Vagina (tissue), 2 donors: ENCODE measurements around the gene SYCE3.

Experiments used
- POLR2A ChIP-seq, 2 donors: fragments of 450-650 bp; IDR thresholded peaks; one replicate each; pipeline ENCODE4 v1.6.1; 2017; ENCODE audit warnings: antibody characterized with exemption in 2 of 2, mild to moderate bottlenecking in 2 of 2, moderate library complexity in 2 of 2
- POLR2AphosphoS5 ChIP-seq, 2 donors: sonication (generic); formaldehyde crosslinking; IDR thresholded peaks; one replicate each; pipeline ENCODE4 v1.9.0; 2017; ENCODE audit warnings: antibody characterized with exemption in 2 of 2, mild to moderate bottlenecking in 2 of 2, low read depth in 1 of 2; ENCODE audit not compliant: insufficient read depth in 1 of 2
- TF ChIP-seq, protein P1 (sequence below), 3 experiments: fragments of 450-650 bp in 2 of 3; fragments of 200-600 bp in 1 of 3; sonication (generic) in 1 of 3; IDR thresholded peaks; one replicate each; pipeline ENCODE4 v1.5.1; 2017 to 2019; ENCODE audit warnings: antibody characterized with exemption in 3 of 3, mild to moderate bottlenecking in 2 of 3, moderate library complexity in 2 of 3

- TF ChIP-seq, protein P1, sequence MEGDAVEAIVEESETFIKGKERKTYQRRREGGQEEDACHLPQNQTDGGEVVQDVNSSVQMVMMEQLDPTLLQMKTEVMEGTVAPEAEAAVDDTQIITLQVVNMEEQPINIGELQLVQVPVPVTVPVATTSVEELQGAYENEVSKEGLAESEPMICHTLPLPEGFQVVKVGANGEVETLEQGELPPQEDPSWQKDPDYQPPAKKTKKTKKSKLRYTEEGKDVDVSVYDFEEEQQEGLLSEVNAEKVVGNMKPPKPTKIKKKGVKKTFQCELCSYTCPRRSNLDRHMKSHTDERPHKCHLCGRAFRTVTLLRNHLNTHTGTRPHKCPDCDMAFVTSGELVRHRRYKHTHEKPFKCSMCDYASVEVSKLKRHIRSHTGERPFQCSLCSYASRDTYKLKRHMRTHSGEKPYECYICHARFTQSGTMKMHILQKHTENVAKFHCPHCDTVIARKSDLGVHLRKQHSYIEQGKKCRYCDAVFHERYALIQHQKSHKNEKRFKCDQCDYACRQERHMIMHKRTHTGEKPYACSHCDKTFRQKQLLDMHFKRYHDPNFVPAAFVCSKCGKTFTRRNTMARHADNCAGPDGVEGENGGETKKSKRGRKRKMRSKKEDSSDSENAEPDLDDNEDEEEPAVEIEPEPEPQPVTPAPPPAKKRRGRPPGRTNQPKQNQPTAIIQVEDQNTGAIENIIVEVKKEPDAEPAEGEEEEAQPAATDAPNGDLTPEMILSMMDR (IDR thresholded peaks at IDR 0.05): no peak
- TF ChIP-seq POLR2AphosphoS5 (IDR thresholded peaks at IDR 0.05; ENCODE audit: insufficient read depth in 1 of 2, low read depth in 1 of 2) (no peak), POLR2A (IDR thresholded peaks at IDR 0.05) (no peak)
Measured at GRCh38 chr22:50605613-50606074, 42.9 kb upstream of the SYCE3 start.
